ENCODE data around the gene CDCP1. TPM values are rescaled to one million over a fixed set of nuclear protein-coding genes. Genes with fewer than 3 reads are reported as not detected.

CDCP1 gene
- total and polyA plus RNA-seq, 4 donors = 0.33 to 8.9 (median 3.0) TPM

GRCh38 chr3:45124956-45125355, 21.2 kb downstream of the CDCP1 start:
- Histone ChIP-seq H3K9me3 (ENCODE audit: control insufficient read depth, low read length) (no peaks in the 10 kb centered on the region), H3K4me1 (ENCODE audit: control insufficient read depth in 1 of 2, insufficient read depth in 2 of 2, low read length in 2 of 2) (no peaks in the 10 kb centered on the region), H3K4me3 (ENCODE audit: low read length in 2 of 2) (no peak overlapping the region), H3K27me3 (ENCODE audit: control insufficient read depth in 1 of 2, insufficient read depth in 2 of 2, low read length in 1 of 2) (no peaks in the 10 kb centered on the region), H3K27ac (ENCODE audit: low read depth in 1 of 2, low read length in 2 of 2) (peak overlapping the region in 1 of 2 donors; percentile 16), H3K36me3 (ENCODE audit: control insufficient read depth in 1 of 2, insufficient read depth in 2 of 2, low read length in 1 of 2) (no peaks in the 10 kb centered on the region)
- ATAC-seq (ENCODE audit: low FRiP score) = no peak
- 44 to 46% methylated on average over 2 of the region's 2 CpGs for WGBS, 2 donors
- intact Hi-C loops (cut with DNase I) = loop anchor here in 1 of 2 donors (5.0 kb wide), 4 partner anchors 42 to 87 kb away; no protein-coding TSS in a partner anchor
- DNase-seq = no peak

- Histone ChIP-seq H3K27ac (ENCODE audit: low read depth in 1 of 2, low read length in 2 of 2) (peak overlapping the region in 1 of 2 donors; percentile 38), H3K9me3 (ENCODE audit: control insufficient read depth, low read length) (no peaks in the 10 kb centered on the region), H3K4me3 (ENCODE audit: low read length in 2 of 2) (no peak overlapping the region), H3K4me1 (ENCODE audit: control insufficient read depth in 1 of 2, insufficient read depth in 2 of 2, low read length in 2 of 2) (no peaks in the 10 kb centered on the region), H3K36me3 (ENCODE audit: control insufficient read depth in 1 of 2, insufficient read depth in 2 of 2, low read length in 1 of 2) (no peaks in the 10 kb centered on the region), H3K27me3 (ENCODE audit: control insufficient read depth in 1 of 2, insufficient read depth in 2 of 2, low read length in 1 of 2) (no peaks in the 10 kb centered on the region)
- ATAC-seq (ENCODE audit: low FRiP score) = peak; percentile 24
- intact Hi-C loops (cut with DNase I) = loop anchor here in 1 of 2 donors (5.0 kb wide), 3 partner anchors 67 to 88 kb away; no protein-coding TSS in a partner anchor
- 28 to 53% methylated on average over 3 of the region's 3 CpGs for WGBS, 2 donors
- DNase-seq = peak; percentile 81 to 82
Observed at GRCh38 chr3:45124352-45124751, 21.8 kb downstream of the CDCP1 start.

- DNase-seq (peak in 1 of 2 donors; percentile 51), ATAC-seq (ENCODE audit: low FRiP score) (no peak)
- WGBS, 2 donors = 55 to 59% methylated on average over 3 of the region's 3 CpGs
- intact Hi-C loops (cut with DNase I) = loop anchor here in 1 of 2 donors (5.0 kb wide), 3 partner anchors 66 to 89 kb away; no protein-coding TSS in a partner anchor
- peak overlapping the region in 1 of 2 donors; percentile 52 for H3K27ac ChIP-seq (ENCODE audit: low read depth in 1 of 2, low read length in 2 of 2)
- no peaks in the 10 kb centered on the region for H3K27me3 ChIP-seq (ENCODE audit: control insufficient read depth in 1 of 2, insufficient read depth in 2 of 2, low read length in 1 of 2)
- no peaks in the 10 kb centered on the region for H3K36me3 ChIP-seq (ENCODE audit: control insufficient read depth in 1 of 2, insufficient read depth in 2 of 2, low read length in 1 of 2)
- no peak overlapping the region for H3K4me3 ChIP-seq (ENCODE audit: low read length in 2 of 2)
- H3K4me1 ChIP-seq (ENCODE audit: control insufficient read depth in 1 of 2, insufficient read depth in 2 of 2, low read length in 2 of 2) = no peaks in the 10 kb centered on the region
- H3K9me3 ChIP-seq (ENCODE audit: control insufficient read depth, low read length) = no peaks in the 10 kb centered on the region
Observed at GRCh38 chr3:45123581-45124269, 22.5 kb downstream of the CDCP1 start.

DNA sequence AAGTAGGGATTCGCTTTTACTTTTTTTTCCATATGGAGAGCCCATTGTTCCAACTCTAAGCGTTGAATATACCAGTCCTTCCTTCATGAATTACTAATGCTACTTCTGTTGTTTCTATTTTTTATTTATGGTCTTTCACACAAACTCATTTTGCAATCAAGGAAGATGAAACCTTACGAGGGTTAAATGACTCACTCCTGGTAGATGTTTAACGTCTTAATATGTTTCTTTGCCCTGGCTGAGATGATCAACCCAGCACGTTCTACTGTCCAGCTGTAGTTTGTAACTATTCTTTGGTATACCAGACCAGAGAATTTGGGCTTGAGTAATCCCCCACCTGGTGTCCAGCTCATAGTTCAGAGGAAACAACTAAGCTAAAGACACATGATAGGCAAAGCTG, 23.1 kb downstream of the CDCP1 start:
- DNase-seq (no peak), ATAC-seq (ENCODE audit: low FRiP score) (no peak)
- no peaks in the 10 kb centered on the region for H3K9me3 ChIP-seq (ENCODE audit: control insufficient read depth, low read length)
- no peaks in the 10 kb centered on the region for H3K27me3 ChIP-seq (ENCODE audit: control insufficient read depth in 1 of 2, insufficient read depth in 2 of 2, low read length in 1 of 2)
- H3K4me3 ChIP-seq (ENCODE audit: low read length in 2 of 2) = no peak overlapping the region
- WGBS, 2 donors = 71 to 73% methylated on average over 5 of the region's 5 CpGs
- H3K36me3 ChIP-seq (ENCODE audit: control insufficient read depth in 1 of 2, insufficient read depth in 2 of 2, low read length in 1 of 2) = no peaks in the 10 kb centered on the region
- H3K27ac ChIP-seq (ENCODE audit: low read depth in 1 of 2, low read length in 2 of 2) = no peak overlapping the region
- intact Hi-C loops (cut with DNase I) = loop anchor here in 1 of 2 donors (5.0 kb wide), 3 partner anchors 66 to 89 kb away; no protein-coding TSS in a partner anchor
- no peaks in the 10 kb centered on the region for H3K4me1 ChIP-seq (ENCODE audit: control insufficient read depth in 1 of 2, insufficient read depth in 2 of 2, low read length in 2 of 2)

GRCh38 chr3:45120359-45121158, 25.6 kb downstream of the CDCP1 start:
- ATAC-seq (ENCODE audit: low FRiP score) (no peak), DNase-seq (no peak)
- no peaks in the 10 kb centered on the region for H3K36me3 ChIP-seq (ENCODE audit: control insufficient read depth in 1 of 2, insufficient read depth in 2 of 2, low read length in 1 of 2)
- intact Hi-C loops (cut with DNase I) = loop anchor here in 1 of 2 donors (5.0 kb wide), 3 partner anchors 63 to 92 kb away; no protein-coding TSS in a partner anchor
- H3K9me3 ChIP-seq (ENCODE audit: control insufficient read depth, low read length) = no peaks in the 10 kb centered on the region
- no peaks in the 10 kb centered on the region for H3K4me1 ChIP-seq (ENCODE audit: control insufficient read depth in 1 of 2, insufficient read depth in 2 of 2, low read length in 2 of 2)
- 79 to 80% methylated on average over 12 of the region's 12 CpGs for WGBS, 2 donors
- no peaks in the 10 kb centered on the region for H3K27me3 ChIP-seq (ENCODE audit: control insufficient read depth in 1 of 2, insufficient read depth in 2 of 2, low read length in 1 of 2)
- H3K4me3 ChIP-seq (ENCODE audit: low read length in 2 of 2) = no peak overlapping the region
- H3K27ac ChIP-seq (ENCODE audit: low read depth in 1 of 2, low read length in 2 of 2) = no peak overlapping the region

DNA sequence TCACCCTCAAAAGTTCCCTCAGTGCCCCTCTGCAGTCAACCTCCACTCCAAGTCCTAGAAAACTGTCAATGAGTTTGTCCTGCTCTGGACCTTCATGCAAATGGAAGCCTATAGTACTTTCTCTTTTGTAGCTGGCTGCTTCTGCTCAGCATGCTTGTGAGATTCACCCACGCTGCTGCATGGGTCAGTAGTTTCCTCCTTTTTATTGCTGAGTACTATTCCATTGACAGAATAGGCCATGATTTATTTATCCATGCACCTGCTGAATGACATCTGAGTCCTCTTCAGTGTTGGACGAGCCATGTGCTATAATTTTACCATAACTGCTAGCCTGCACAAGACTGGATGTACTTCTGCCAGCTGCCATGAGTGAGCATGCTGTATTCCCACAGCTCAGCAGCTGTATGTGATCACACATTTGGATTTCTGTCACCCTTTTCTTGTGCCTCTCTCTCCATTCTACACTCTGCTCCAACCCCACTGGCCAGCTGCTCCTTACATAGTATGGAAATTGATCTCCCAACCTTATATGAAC, 26.3 kb downstream of the CDCP1 start:
- Histone ChIP-seq H3K27me3 (ENCODE audit: control insufficient read depth in 1 of 2, insufficient read depth in 2 of 2, low read length in 1 of 2) (no peaks in the 10 kb centered on the region), H3K4me1 (ENCODE audit: control insufficient read depth in 1 of 2, insufficient read depth in 2 of 2, low read length in 2 of 2) (no peaks in the 10 kb centered on the region), H3K9me3 (ENCODE audit: control insufficient read depth, low read length) (no peaks in the 10 kb centered on the region), H3K27ac (ENCODE audit: low read depth in 1 of 2, low read length in 2 of 2) (no peak overlapping the region), H3K36me3 (ENCODE audit: control insufficient read depth in 1 of 2, insufficient read depth in 2 of 2, low read length in 1 of 2) (no peaks in the 10 kb centered on the region), H3K4me3 (ENCODE audit: low read length in 2 of 2) (no peak overlapping the region)
- intact Hi-C loops (cut with DNase I) = loop anchor here in 1 of 2 donors (5.0 kb wide), 3 partner anchors 63 to 92 kb away; no protein-coding TSS in a partner anchor
- no peak for DNase-seq
- 70 to 78% methylated on average over 2 of the region's 2 CpGs for WGBS, 2 donors
- no peak for ATAC-seq (ENCODE audit: low FRiP score)

DNA sequence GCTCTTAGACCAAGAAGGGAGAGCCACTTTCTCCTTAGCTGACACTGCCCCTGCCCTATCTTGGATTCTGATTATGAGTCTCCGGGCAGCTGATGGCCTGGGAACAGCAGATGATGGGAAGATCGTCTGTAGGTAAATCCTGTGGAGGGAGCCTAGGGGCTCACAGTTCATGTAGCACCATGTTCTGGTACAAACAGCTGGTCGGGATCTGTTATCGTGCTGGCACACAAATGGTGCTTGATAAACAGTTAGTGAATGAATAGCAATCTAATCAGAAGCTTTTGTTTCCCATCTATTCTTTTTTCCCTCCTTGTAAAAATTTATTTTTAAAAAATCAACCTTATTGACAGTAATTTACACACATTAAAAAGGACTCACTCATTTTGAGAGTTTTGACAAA, 26.8 kb downstream of the CDCP1 start:
- intact Hi-C loops (cut with DNase I) = no loop called here
- Histone ChIP-seq H3K4me3 (ENCODE audit: low read length in 2 of 2) (no peak overlapping the region), H3K27ac (ENCODE audit: low read depth in 1 of 2, low read length in 2 of 2) (no peak overlapping the region), H3K4me1 (ENCODE audit: control insufficient read depth in 1 of 2, insufficient read depth in 2 of 2, low read length in 2 of 2) (no peaks in the 10 kb centered on the region), H3K9me3 (ENCODE audit: control insufficient read depth, low read length) (no peaks in the 10 kb centered on the region), H3K27me3 (ENCODE audit: control insufficient read depth in 1 of 2, insufficient read depth in 2 of 2, low read length in 1 of 2) (no peaks in the 10 kb centered on the region), H3K36me3 (ENCODE audit: control insufficient read depth in 1 of 2, insufficient read depth in 2 of 2, low read length in 1 of 2) (no peaks in the 10 kb centered on the region)
- WGBS, 2 donors = 51 to 65% methylated on average over 4 of the region's 4 CpGs
- no peak for ATAC-seq (ENCODE audit: low FRiP score)
- no peak for DNase-seq

DNA sequence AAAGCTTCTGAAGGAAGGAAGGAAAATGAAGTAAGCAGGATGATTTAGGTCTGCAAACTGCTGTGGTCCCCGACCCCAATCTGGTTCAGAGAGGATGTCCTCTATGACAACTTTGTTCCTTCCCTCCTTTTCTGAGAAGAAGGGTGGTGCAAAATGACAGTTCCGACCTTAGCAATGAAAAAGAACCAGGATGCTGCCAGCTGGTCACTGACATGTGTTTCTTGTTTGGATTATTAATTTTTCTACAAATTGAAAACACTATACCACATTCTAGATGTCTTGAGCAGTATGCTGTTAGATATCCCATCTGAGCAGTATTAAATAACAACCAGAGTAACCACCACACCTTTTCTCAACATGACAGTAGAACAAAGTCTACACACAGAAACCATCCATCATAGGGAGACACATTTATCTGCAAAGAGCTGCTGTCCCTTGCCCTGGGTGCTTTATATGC, 27.5 kb downstream of the CDCP1 start:
- H3K27me3 ChIP-seq (ENCODE audit: control insufficient read depth in 1 of 2, insufficient read depth in 2 of 2, low read length in 1 of 2) = no peaks in the 10 kb centered on the region
- no peaks in the 10 kb centered on the region for H3K36me3 ChIP-seq (ENCODE audit: control insufficient read depth in 1 of 2, insufficient read depth in 2 of 2, low read length in 1 of 2)
- H3K4me3 ChIP-seq (ENCODE audit: low read length in 2 of 2) = no peak overlapping the region
- no peak overlapping the region for H3K27ac ChIP-seq (ENCODE audit: low read depth in 1 of 2, low read length in 2 of 2)
- 63 to 67% methylated on average over 2 of the region's 2 CpGs for WGBS, 2 donors
- DNase-seq = no peak
- no peaks in the 10 kb centered on the region for H3K9me3 ChIP-seq (ENCODE audit: control insufficient read depth, low read length)
- no peak for ATAC-seq (ENCODE audit: low FRiP score)
- H3K4me1 ChIP-seq (ENCODE audit: control insufficient read depth in 1 of 2, insufficient read depth in 2 of 2, low read length in 2 of 2) = no peaks in the 10 kb centered on the region
- intact Hi-C loops (cut with DNase I) = no loop called here
